Fibroblast of upper back skin (primary cell): ENCODE data around the gene USP17L25.
"Not testable (repeated sequence)": the region's sequence is repeated elsewhere in the genome, so short reads cannot be mapped to it uniquely, and the experiment has no call there.

Experiments used
- DNase-seq: peaks from one replicate; pipeline ENCODE4 v3.0.0-alpha.2; 2013

USP17L25 gene, protein sequence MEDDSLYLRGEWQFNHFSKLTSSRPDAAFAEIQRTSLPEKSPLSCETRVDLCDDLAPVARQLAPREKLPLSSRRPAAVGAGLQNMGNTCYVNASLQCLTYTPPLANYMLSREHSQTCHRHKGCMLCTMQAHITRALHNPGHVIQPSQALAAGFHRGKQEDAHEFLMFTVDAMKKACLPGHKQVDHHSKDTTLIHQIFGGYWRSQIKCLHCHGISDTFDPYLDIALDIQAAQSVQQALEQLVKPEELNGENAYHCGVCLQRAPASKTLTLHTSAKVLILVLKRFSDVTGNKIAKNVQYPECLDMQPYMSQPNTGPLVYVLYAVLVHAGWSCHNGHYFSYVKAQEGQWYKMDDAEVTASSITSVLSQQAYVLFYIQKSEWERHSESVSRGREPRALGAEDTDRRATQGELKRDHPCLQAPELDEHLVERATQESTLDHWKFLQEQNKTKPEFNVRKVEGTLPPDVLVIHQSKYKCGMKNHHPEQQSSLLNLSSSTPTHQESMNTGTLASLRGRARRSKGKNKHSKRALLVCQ

DNA sequence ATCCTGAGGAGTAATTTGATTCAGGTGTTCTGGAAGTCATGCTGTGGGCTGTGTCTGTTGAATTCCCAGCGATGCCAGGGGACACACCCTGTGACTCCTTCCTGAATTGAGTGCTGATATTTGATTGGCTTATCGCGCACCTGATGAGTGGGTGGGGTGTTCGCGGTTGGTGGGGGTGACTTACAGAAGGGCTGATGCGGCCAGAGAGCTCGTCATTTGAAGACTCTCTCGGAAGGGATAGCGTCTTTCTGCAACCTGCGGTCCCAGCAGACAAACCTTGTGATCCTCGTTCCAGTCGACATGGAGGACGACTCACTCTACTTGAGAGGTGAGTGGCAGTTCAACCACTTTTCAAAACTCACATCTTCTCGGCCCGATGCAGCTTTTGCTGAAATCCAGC, at the start of gene USP17L25:
TSS of gene USP17L25 (plus strand) at position 301 of the 400 bp plus-strand sequence. CDS start at position 301, 0 bp downstream.
- DNase-seq: not testable (repeated sequence)

DNA sequence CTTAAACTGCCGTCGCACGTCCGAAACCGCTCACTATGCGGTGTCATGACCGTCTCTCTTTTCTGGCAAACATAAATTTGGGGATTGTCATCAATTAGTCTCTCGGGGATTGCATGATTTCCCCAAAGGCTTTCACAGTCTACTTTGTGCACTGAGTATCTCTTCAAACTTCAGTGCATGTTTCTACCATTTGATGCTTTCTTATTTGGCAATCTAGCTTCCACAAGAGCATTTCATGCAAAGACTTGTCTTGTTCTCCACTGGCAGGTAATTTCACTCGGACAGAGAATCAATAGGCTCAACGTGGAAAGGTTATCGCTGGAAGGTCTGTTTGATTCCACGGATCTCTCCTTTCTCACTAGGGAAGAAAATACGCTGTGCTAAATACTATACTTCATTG, 5.5 kb upstream of the USP17L25 start:
- not testable (repeated sequence) for DNase-seq

- not testable (repeated sequence) for DNase-seq
Observed at GRCh38 chr4:9324865-9325264, 4.8 kb upstream of the USP17L25 start, which contains the start of gene USP17L24. Gene USP17L24 (plus strand): TSS chr4:9325165. CDS start chr4:9325165, 0 bp downstream.

DNA sequence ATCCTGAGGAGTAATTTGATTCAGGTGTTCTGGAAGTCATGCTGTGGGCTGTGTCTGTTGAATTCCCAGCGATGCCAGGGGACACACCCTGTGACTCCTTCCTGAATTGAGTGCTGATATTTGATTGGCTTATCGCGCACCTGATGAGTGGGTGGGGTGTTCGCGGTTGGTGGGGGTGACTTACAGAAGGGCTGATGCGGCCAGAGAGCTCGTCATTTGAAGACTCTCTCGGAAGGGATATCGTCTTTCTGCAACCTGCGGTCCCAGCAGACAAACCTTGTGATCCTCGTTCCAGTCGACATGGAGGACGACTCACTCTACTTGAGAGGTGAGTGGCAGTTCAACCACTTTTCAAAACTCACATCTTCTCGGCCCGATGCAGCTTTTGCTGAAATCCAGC, 4.6 kb downstream of the USP17L25 start, which contains the start of gene USP17L26:
TSS of gene USP17L26 (plus strand) at position 301 of the 400 bp plus-strand sequence. CDS start at position 301, 0 bp downstream.
- not testable (repeated sequence) for DNase-seq

DNA sequence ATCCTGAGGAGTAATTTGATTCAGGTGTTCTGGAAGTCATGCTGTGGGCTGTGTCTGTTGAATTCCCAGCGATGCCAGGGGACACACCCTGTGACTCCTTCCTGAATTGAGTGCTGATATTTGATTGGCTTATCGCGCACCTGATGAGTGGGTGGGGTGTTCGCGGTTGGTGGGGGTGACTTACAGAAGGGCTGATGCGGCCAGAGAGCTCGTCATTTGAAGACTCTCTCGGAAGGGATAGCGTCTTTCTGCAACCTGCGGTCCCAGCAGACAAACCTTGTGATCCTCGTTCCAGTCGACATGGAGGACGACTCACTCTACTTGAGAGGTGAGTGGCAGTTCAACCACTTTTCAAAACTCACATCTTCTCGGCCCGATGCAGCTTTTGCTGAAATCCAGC, 9.4 kb downstream of the USP17L25 start, which contains the start of gene USP17L5:
TSS of gene USP17L5 (plus strand) at position 301 of the 400 bp plus-strand sequence. CDS start at position 301, 0 bp downstream.
- not testable (repeated sequence) for DNase-seq

GRCh38 chr4:9343848-9344247, 14.1 kb downstream of the USP17L25 start, which contains the start of gene USP17L27:
Gene USP17L27 (plus strand): TSS chr4:9344148. CDS start chr4:9344148, 0 bp downstream.
- DNase-seq: not testable (repeated sequence)

- DNase-seq: not testable (repeated sequence)
Observed at GRCh38 chr4:9348593-9348992, 18.9 kb downstream of the USP17L25 start, which contains the start of gene USP17L28. Gene USP17L28 (plus strand): TSS chr4:9348893. CDS start chr4:9348893, 0 bp downstream.

DNA sequence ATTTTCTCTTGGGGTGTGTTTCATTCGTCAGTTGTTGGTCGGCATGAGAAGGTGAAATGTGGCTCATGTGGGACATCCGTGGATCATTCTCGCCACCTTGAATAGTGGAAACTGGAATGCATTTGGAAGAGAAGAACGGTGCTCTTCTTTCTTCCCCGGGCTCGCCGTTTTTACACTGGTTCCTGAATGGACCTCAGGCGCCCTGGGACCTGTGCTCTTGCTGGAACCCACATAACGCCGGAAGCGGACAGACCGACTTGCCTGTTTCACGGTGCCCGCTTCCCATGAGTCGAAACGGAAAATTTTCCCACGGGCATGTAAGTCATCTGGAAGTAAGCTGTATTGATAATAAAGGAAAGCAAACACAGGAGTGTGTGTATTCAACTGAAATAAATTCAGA, 21.2 kb downstream of the USP17L25 start:
- not testable (repeated sequence) for DNase-seq

DNA sequence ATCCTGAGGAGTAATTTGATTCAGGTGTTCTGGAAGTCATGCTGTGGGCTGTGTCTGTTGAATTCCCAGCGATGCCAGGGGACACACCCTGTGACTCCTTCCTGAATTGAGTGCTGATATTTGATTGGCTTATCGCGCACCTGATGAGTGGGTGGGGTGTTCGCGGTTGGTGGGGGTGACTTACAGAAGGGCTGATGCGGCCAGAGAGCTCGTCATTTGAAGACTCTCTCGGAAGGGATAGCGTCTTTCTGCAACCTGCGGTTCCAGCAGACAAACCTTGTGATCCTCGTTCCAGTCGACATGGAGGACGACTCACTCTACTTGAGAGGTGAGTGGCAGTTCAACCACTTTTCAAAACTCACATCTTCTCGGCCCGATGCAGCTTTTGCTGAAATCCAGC, 23.6 kb downstream of the USP17L25 start, which contains the start of gene USP17L29:
TSS of gene USP17L29 (plus strand) at position 301 of the 400 bp plus-strand sequence. CDS start at position 301, 0 bp downstream.
- DNase-seq: not testable (repeated sequence)

DNA sequence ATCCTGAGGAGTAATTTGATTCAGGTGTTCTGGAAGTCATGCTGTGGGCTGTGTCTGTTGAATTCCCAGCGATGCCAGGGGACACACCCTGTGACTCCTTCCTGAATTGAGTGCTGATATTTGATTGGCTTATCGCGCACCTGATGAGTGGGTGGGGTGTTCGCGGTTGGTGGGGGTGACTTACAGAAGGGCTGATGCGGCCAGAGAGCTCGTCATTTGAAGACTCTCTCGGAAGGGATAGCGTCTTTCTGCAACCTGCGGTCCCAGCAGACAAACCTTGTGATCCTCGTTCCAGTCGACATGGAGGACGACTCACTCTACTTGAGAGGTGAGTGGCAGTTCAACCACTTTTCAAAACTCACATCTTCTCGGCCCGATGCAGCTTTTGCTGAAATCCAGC, 33.1 kb downstream of the USP17L25 start, which contains the start of gene USP17L30:
TSS of gene USP17L30 (plus strand) at position 301 of the 400 bp plus-strand sequence. CDS start at position 301, 0 bp downstream.
- DNase-seq: not testable (repeated sequence)

- DNase-seq: not testable (repeated sequence)
Observed at GRCh38 chr4:9379881-9380280, 50.2 kb downstream of the USP17L25 start.
